Stimulated activated CD4-positive, alpha-beta T cell treated with anti-CD3 and anti-CD28 coated beads, Interleukin-2, amount 100 ng/mL, for 48 hours (primary cell): ENCODE measurements around the gene LSM7.
"Not testable (repeated sequence)": the region's sequence is repeated elsewhere in the genome, so short reads cannot be mapped to it uniquely, and the experiment has no call there.

Source experiments
- DNase-seq, 2 donors: peaks; one replicate each; pipeline ENCODE4 v3.0.0-alpha.2; 2020

LSM7 gene

DNA sequence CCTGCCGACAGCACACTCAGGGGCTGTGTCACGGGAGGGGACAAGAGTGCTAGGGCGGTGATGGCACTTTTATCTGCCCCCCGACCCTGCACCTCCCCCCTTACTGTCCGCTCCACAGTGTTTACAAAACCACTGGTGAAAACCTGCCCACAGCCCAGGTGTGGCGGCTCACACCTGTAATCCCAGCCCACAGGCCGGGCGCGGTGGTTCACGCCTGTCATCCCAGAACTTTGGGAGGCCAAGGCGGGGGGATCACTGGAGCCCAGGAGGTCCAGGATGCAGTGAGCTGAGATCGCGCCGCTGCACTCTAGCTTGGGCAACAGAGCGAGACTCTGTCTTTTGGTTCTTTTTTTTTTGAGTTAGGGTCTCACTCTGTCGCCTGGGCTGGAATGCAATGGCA lies 32.2 kb downstream of the LSM7 start:
- no peak for DNase-seq

DNA sequence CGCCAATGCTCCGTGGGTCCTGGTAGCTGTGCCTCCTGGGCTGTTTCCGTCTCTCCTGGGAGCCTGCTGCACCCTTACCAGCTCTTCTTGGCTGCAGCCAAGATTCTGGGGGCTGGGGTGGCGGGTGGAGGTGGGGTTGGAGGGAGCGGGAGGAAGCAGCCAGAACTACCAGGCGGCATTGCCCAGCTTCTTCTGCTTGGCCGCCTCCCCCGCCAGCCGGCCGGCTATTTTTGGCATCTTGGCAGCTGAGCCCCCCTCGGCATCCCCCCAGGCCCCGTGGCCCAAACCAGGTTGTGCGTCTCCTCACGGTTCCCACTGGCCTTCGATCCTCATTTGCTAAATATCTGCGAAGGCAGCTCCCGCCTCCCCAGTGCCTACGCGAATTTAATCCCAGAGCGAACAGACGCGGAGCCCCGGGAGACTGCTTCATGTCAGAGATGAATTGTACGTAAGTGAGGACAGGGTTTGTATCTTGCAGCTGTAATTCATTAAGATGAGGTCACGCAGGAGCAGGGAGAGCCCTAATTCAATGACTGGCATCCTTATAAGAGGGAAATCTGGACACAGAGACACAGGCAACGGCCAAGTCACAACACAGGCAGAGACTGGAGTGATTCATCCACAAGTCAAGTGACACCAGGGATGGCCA lies 33.6 kb downstream of the LSM7 start:
- no peak for DNase-seq

DNA sequence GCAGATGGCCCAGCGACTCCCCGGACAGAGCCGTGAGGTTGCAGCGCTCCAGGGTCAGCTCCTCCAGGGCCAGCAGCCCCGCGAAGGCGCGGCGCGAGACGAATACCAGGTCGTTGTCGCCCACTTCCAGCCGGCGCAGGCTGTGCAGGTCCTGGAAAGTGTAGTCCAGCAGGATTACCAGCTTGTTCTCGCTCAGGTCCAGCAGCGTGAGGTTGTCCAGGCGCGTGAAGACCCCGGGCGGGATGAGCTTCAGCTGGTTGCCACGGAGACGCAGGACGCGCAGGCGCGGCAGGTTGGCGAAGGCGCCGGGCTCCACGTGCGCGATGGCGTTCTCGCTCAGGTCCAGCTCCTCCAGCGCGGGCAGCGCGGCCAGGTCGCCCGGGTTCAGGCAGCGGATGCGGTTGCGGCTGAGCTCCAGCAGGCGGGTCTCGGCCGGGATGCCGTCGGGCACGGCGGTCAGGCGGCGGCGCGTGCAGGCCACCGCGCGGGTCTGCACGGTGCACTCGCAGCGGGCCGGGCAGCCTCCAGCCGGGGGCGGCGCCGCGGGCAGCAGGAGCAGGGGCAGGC lies 37.1 kb downstream of the LSM7 start:
- DNase-seq = no peak

DNA sequence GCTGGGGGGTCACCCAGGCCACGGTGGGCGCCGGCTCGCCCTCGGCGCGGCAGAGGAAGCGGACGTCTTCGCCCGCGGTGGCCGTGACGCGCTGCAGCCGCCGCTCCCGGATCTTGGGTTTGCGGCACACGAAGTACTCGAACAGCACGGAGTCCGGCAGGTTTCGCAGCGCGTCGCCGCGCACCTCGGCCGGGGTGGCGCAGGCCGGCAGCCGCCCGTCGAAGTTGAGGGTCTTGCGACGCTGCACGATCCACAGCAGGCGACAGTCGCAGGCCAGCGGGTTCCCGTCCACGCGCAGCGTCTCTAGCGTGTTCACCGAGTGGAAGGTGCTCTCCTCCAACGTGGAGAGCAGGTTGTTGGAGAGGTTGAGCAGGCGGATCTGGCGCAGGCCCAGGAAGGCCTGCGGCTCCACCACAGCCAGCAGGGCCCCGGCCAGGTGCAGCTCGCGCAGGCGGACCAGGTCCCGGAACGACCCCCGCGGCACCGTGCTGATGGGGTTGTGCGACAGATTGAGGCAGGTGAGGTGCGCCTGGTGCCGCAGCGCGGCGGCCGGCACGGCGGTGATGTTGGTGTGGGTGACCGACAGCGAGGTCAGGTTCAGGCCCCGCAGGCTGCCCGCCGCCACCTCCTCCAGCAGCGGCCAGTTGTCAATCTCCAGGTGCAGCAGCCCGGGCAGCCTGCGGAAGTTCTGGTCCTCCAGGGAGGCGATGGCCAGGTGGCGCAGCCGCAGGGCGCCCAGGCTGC lies 37.8 kb downstream of the LSM7 start:
- DNase-seq = no peak

DNA sequence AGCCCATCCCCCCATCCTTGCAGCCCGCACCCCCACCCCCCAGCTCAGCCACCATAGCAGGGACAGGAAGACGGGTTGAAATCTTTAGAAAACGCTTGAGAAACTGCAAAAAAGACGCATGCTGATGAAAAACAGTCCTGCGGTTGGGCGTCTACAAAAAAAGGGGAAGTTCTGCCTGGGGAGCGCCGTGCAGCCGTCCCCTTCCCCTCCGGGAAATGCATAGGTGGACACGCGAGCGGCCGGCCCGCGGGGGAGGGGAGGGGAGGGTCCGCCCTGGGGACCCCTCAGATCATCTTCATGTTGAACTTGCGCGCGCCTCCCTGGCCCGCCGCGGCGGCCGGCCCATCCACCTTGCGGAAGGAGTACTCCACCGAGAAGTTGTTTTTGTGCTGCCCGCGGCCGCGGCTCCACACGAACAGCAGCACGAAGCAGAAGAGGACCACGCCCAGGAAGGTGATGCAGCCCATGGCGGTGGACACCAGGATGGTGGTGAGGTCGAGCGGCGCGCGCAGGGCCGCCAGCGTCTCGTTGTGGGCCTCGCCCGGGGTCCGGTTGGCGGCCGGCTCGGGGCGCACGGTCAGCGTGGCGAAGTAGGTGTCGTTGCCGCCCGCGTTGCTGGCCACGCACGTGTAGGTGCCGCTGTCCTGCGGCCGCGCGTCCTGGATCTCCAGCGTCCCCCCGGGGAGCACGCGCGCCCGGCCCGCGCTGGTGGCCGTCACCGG lies 38.5 kb downstream of the LSM7 start:
- DNase-seq = no peak

DNA sequence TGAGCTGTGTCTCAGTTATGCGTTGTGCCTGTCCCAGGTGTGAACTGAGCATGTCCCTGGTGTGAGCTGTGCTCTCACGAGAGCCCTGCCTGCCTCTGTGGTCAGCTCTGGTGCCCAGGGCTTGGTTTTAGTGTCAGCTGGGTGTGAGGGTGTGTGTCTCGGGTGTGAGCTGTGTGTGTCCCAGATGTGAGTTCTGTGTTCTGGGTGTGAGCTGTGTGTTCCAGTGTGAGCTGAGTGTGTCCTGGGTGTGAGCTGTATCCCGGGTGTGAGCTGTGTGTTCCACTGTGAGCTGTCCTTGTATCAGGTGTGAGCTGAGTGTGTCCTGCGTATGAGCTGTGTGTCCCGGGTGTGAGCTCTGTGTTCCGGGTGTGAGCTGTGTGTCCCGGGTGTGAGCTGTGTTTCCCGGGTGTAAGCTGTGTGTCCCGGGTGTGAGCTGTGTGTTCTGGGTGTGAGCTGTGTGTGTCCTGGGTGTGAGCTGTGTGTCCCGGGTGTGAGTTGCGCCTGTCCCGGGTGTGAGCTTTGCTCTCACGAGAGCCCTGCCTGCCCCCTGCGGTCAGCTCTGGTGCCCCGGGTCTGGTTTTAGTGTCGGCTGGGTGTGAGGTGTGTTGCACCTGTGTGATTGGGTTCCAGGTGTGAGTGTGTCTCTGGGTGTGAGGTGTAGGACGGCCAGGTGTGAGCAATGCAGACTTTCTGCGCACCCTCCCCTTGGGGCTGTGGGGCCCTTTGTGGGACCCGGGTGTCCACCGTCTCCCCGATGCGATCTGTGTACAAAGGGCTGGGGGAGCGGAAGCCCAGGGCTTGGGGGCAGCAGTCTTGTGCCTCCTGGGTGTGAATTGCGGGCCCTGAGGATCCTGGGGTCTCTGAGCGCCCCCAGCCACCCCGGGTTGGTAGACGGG lies 39.3 kb downstream of the LSM7 start:
- DNase-seq = no peak

DNA sequence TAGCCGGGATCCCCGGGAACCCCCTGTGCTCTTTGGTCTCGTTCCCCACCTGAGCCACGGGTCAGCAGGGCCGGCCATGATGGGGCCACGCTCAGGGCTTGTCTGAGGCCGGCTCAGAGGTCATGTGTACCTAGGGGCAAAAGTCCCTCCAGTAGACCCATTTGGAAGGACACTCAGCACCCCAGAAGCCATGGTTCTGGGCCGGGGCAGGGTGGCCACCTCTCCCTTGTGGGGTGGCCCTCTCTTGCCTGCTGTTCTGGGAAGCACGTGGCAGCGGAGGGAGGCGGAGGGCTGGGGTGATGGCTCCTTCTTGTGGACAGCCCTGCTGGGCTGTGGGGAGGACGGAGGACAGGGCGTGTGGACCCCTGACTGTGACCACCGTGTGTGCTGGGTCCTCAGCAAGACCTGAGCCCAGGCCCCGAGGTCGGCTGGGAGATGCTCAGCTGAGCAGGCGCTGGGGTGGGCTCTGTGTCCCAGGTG lies 40.0 kb downstream of the LSM7 start:
- DNase-seq = no peak

DNA sequence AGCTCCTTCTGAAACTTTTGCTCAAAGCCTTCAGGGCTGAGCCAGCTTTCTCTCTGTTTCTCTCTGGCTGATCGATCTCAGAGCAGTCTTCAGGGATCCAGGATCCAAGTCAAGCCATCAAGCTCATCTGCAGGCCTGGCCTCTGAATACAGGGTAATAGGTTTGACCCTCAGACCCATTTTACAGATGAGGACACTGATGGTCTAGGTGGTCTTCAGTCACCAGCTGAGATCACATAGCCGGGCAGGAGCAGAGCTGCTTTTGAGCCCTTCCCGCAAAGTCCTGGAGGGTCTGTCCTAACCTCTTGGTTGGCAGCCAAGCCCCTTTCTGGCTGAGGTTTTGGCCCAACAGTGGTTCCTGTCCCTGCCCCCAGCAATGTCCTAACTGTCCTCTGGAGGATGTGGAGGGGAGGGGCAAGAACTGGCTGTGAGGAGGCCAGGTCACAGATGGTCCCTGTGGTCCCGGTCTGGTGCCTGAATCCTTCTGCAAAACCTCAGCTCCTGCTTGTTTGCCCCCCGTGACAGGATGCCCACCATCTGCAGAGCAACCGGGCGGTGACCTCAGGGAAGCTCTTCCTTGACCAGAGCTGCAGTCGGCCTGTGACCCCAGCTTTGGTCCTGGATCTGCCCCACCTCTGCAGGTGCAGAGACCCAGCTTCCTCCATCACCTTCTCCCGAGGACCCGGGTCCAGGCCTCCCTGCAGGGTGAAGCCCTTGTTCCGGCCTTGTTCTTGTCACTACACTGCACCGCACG lies 40.6 kb downstream of the LSM7 start:
- no peak for DNase-seq

DNA sequence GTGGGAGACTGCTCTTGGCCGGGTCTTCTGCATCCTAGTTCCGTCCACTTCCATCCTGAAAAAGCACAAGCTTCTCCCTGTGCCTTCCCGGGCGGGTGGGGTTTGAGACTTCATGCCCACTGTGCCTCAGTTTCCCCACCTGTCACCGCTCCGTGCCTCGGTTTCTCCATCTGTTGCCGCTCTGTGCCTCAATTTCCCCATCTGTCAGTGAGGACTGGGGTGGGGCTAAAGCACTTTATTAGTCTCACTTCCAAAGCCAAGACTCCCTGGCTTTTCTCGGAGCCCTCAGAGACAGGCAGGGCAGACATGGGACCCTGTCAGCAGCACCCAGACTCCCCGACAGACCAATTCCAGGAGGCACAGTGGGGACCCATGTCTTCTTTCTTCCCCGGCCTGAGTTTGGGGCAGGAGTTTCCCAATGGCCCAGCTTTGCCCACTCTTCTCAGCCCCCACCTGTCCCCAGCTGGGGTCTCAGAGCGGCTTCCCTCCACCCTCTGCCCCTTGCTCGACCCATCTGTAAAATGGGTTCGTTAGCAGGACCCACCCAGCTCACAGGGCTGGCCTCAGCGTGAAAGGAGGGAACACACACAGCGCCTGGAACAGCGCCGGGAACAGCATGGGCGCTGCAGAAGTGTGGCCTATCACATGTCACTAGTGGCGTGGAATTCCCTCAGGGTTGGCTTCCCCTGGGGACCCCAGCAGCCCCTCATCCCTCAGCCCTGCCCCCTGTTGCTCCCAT lies 41.8 kb downstream of the LSM7 start:
- no peak for DNase-seq

DNA sequence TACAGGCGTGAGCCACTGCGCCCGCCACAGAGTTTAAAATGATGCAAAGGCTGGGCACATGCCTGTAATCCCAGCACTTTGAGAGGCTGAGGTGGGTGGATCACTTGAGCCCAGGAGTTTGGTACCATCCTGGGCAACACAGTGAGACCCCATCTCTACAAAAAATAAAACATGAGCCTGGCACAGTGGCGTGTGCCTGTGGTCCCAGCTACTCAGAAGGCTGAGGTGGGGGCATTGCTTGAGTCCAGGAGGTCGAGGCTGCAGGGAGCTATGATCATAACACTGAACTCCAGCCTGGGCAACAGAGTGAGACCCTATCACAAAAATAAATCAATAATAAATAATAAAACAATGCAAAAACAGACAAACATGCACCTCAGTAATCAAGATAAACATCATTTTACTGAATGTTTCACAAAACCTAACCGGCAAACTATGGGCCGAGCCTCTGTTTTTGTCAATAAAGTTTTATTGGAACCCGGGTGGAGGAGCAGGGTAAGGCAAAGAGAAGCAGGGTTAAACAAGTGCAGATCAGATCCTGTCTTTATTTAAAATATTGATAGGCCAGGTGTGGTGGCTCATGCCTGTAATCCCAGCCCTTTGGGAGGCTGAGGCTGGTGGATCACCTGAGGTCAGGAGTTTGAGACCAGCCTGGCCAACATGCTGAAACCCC lies 44.4 kb downstream of the LSM7 start:
- no peak for DNase-seq

DNA sequence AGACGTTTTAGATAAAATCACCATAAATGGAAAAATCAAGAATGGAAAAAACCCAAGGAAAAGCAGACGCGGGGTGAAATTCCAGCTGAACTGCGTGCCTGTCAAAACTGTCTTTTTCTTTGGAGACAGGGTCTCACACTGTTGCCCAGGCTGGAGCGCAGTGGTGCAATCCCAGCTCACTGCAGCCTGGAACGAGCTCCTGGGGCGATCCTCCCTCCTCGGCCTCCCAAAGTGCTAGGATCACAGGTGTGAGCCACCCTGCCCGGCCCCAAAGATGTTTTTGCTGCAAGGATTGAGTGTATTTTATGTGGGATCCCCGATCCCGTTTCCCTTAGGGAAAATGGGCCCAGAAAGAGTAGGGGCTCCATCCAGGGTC lies 45.5 kb downstream of the LSM7 start:
- DNase-seq = no peak

DNA sequence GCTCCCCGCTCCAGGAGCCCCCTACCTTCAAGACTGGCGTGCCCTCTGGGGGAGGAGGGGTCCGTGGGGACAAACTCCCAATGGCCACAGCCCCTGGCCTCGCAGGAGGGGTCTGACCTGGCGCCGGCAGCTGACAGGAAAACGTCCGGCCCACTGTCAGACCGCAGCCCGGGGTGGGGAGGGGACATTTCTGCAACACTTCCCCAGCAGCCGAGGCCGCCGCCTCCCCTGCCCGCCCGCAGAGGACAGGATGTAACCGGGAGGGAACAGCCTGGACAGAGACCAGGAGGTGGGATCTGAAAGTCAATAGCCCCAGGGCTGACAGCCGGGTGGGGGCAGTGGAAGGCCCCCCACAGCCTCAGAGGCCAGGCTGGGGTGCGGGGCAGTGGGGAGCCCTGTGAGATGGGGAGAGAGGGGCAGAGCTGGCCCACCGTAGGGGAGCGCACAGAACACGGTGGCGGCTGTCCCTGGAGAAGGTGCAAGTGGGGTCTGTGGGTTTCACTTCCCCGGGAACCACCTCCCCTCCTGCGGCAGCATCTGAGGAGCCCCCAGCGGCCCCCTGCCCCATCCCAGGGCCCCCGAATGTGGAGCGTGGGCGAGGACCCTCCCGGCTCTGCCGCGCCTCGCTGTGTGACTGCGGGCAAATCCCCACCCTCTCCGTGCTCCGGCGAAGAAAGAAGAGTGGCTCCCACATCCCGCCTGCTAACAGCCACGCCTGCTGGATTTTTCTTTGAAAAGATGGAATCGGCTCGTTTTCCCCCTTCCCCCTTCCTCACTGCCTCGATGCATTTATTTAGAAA lies 46.1 kb downstream of the LSM7 start, which contains the start of gene PEAK3:
PEAK3 (minus strand) TSS at position 114 of the 800 bp plus-strand sequence. CDS start 1,244 bp downstream, outside the sequence.
- DNase-seq = no peak

DNA sequence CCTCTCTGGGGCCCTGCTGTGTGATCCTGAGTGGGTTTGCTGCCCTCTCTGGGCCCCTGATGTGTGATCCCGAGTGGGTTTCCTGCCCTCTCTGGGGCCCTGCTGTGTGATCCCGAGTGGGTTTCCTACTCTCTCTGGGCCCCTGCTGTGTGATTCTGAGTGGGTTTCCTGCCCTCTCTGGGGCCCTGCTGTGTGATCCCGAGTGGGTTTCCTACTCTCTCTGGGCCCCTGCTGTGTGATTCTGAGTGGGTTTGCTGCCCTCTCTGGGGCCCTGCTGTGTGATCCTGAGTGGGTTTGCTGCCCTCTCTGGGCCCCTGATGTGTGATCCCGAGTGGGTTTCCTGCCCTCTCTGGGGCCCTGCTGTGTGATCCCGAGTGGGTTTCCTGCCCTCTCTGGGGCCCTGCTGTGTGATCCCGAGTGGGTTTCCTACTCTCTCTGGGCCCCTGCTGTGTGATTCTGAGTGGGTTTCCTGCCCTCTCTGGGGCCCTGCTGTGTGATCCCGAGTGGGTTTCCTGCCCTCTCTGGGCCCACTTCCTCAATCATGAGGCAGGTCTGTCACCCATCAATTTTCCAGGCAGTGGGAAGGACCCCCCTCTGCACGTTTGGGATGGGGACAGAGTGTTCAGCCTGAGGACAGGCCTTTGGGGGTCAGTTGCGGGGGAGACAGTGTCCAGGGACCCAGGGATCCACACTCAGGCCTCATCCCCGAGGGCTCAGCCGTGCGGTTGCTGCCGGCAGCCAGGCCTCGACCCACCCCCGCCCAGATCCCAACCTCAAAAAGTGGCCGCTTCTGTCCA lies 46.9 kb downstream of the LSM7 start:
- DNase-seq = not testable (repeated sequence)

DNA sequence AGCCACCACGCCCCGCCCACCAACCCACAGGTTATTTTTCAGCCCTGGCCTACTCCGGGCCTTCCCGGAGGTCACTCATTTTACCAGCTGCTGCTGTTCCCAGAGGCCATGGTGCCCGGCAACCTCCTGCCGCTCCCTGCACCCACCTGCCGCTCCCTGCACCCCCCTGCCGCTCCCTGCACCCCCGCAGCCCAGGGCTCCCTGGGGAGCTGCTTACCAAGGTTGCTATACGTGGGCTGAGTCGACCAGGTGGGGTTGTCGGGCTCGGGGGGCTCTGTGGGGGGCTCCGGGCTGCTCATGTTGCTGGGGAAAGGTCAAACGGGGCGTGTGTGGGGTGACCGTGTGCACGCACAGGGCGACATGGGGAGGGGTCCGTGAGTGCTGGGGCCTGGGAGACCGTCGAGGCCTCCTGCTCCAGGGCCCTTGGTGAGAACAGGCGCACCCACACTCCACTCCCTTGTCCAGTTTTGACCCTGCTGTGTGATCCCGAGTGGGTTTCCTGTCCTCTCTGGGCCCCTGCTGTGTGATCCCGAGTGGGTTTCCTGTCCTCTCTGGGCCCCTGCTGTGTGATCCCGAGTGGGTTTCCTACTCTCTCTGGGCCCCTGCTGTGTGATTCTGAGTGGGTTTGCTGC lies 47.6 kb downstream of the LSM7 start:
- no peak for DNase-seq

DNA sequence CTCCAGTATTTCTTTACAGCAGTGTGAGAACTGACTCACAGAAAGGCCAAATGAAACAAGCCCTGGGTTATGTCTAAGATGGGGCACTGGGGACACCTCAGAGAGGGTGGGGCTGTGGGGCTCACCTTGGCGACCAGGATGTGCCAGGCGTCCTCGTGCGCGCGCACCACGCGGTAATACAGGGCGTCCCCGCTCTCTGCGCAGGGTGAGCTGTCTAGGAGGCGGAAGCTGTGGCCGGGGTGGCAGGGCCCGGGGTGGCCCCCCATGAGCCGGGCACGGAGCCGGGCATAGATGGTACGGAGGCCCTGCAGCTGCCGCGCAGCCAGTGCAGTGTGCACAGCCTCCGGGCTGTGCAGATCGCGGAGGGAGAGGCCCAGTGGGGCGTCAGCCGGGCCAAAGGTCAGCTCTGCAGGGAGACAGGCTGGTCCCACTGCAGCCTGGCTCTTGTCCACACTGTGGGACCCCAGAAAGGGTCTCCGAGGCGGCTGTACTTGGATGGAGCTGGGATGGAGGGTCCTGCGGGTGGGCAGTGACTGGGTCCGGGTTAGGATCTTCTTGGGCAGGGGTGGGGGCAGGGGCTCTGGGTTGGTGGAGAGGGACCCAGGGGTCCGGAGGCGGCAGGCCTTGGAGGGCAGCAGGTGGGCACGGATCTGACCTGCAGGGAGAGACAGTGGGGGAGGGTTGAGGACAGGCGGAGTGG lies 49.8 kb downstream of the LSM7 start:
- DNase-seq = no peak

DNA sequence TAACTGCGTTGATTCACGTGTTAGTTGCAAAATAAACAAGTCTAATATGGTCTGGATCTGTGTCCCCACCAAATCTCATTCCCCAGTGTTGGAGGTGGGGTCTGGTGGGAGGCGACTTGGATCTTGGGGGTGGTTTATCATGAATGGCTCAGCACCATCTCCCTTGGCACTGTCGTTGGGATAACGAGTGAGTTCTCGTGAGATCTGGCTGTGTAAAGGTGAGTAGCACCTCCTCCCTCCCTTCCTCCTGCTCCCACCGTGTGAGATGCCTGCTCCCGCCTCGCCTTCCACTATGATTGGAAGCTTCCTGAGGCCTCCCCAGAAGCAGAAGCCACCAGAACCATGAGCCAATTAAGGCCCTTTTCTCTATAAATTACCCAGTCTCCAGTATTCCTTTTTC lies 51.2 kb downstream of the LSM7 start:
- DNase-seq = no peak

DNA sequence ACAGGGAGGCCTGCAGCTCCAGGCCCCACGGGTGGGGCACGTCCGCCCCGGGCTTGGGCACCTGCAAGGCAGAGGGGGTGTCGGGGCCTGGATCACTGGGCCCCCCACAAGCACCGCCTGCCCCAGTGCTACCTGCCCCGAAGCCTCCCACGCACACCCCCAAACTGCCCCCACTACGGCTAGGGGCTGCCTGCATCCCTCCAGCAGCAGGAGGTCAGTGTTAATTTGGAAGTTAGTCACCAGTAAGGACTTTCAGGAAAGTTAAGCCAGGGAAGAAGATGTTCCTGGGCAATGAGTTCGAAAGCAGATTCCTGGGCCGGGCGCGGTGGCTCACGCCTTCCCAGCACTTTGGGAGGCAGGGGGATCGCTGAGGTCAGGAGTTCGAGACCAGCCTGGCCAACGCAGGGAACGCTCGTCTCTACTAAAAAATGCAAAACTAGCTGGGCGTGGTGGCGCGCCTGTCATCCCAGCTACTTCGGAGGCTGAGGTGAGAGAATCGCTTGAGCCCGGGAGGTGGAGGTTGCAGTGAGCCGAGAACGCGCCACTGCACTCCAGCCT lies 51.9 kb downstream of the LSM7 start:
- no peak for DNase-seq
